ENCODE data around the gene AGAP1. TPM values are rescaled to one million over a fixed set of nuclear protein-coding genes. Genes with fewer than 3 reads are reported as not detected.
"Not testable (repeated sequence)": the region's sequence is repeated elsewhere in the genome, so short reads cannot be mapped to it uniquely, and the experiment has no call there.

Gene AGAP1
- total RNA-seq, 2 experiments from 2014 or later, result 2.2 TPM

DNA sequence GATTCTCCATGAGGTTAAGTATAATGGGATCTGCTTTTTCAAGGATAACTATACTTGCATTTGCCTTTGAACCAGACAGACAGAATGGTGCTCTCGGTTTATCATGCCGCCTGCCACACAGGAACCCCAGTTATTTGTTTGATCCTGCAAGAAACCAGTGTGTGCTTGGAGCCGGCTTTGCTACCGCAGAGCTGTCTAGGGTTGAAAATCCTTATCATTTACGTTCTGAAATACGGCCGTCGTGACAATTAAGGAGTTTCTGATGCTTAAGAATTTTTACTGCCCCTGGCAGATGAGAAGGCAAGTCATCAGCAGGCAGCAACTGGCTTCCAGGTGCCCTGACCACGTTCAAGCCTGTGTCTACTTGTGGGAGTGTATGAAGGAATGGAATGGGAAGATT is 562.3 kb downstream of the AGAP1 start:
- peaks cover 33% of the 10 kb centered on the region for H3K27me3 Mint-ChIP-seq
- ATAC-seq (no peak), DNase-seq (no peak)
- H3K4me3 Mint-ChIP-seq, result no peak overlapping the region
- H3K36me3 Mint-ChIP-seq (ENCODE audit: low read depth), result no peaks in the 10 kb centered on the region
- POLR2A ChIA-PET, result no interaction called here
- no peak overlapping the region for H3K27ac Mint-ChIP-seq
- peaks cover 2% of the 10 kb centered on the region for H3K4me1 Mint-ChIP-seq
- CTCF ChIA-PET, result no interaction called here
- intact Hi-C loops (cut with DNase I, micrococcal nuclease), result no loop called here
- peaks cover 2% of the 10 kb centered on the region for H3K9me3 Mint-ChIP-seq (ENCODE audit: low read depth)

DNA sequence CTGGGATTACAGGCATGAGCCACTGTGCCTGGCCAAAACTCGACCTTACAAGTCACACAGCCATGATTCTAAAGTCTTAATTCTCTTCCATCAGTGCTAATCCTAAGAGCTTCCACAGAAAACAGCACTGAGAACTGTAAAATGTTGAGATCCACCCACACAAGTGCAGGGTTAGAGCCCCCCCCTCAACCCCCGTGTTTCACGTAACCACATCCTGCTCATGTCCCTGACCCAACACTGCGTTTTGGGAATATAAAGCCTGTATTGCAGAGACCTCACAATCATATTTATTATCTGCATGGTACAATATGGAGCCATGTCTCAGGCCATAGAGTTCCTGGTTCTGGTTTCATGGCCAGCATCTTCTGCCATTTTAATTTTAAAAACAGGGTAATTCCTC is 563.5 kb downstream of the AGAP1 start:
- Mint-ChIP-seq H3K36me3 (ENCODE audit: low read depth) (no peaks in the 10 kb centered on the region), H3K9me3 (ENCODE audit: low read depth) (peaks cover 2% of the 10 kb centered on the region)

DNA sequence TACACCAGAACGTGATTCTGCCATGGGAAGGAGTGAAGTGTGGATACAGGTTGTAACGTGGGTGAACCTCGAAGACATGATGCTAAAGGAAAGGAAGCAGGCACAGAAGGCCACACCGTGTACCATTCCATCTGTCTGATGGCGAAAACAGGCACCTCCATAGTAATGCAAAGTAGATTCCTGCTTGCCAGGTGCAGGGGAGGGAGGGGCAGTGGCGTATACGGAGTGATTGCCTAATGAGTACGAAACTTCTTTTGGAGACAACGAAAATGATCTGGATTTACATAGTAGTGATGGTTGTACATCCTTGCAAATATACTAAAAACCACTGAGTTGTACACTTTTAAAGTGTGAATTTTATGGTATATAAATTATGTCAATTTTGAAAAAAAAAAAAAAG is 567.7 kb downstream of the AGAP1 start:
- POLR2A ChIA-PET, result no interaction called here
- Mint-ChIP-seq H3K4me1 (no peaks in the 10 kb centered on the region), H3K27ac (no peak overlapping the region), H3K9me3 (ENCODE audit: low read depth) (peaks cover 2% of the 10 kb centered on the region), H3K4me3 (no peak overlapping the region), H3K27me3 (peaks cover 9% of the 10 kb centered on the region), H3K36me3 (ENCODE audit: low read depth) (no peaks in the 10 kb centered on the region)
- ATAC-seq, result no peak
- intact Hi-C loops (cut with DNase I, micrococcal nuclease), result no loop called here
- CTCF ChIA-PET, result no interaction called here
- DNase-seq, result no peak

More for the DNA sequence above, 563.5 kb downstream of the AGAP1 start:
- CTCF ChIA-PET, result no interaction called here
- no peak overlapping the region for H3K4me3 Mint-ChIP-seq
- H3K27me3 Mint-ChIP-seq, result peaks cover 33% of the 10 kb centered on the region
- peaks cover 2% of the 10 kb centered on the region for H3K4me1 Mint-ChIP-seq
- POLR2A ChIA-PET, result no interaction called here
- no peak overlapping the region for H3K27ac Mint-ChIP-seq
- DNase-seq (no peak), ATAC-seq (no peak)
- intact Hi-C loops (cut with DNase I, micrococcal nuclease), result no loop called here

DNA sequence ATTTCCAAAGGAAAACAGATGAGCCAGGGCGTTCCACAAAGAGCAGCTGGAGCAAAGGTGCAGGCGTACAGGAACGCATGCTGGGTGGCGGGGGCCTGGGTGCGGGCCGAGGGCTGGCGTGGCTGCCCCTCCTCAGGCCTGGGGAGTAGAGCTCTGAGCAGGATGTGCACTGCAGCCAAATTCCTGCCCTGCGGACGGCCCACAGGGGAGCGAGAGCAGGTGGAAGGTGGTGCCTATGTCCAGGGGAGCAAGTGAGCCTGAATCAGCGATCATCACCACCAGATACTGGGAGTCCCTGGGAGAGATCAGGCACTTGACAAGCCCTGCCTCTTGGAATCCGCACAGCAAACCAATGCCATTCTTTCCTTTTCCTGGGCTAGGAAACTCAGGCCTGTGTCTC is 568.1 kb downstream of the AGAP1 start:
- POLR2A ChIA-PET, result no interaction called here
- Mint-ChIP-seq H3K4me1 (no peaks in the 10 kb centered on the region), H3K4me3 (no peak overlapping the region), H3K27me3 (peaks cover 9% of the 10 kb centered on the region), H3K9me3 (ENCODE audit: low read depth) (peaks cover 2% of the 10 kb centered on the region), H3K36me3 (ENCODE audit: low read depth) (no peaks in the 10 kb centered on the region), H3K27ac (no peak overlapping the region)
- ATAC-seq, result no peak
- CTCF ChIA-PET, result no interaction called here
- DNase-seq, result no peak
- intact Hi-C loops (cut with DNase I, micrococcal nuclease), result no loop called here

DNA sequence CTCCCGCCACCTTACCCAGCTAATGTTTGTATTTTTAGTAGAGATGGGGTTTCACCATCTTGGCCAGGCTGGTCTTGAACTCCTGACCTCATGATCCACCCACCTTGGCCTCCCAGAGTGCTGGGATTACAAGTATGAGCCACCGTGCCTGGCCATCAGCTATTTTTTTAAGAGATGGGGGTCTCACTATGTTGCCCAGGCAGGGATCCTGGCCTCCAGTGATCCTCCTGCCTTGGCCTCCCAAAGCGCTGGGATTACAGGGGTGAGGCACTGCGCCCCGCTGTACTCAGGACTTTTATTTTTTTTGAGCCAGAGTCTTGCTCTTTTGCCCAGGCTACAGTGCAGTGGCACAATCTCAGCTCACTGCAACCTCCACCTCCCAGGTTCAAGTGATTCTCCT is 569.0 kb downstream of the AGAP1 start:
- H3K9me3 Mint-ChIP-seq (ENCODE audit: low read depth); H3K4me3 Mint-ChIP-seq; DNase-seq; ATAC-seq; H3K36me3 Mint-ChIP-seq (ENCODE audit: low read depth); CTCF ChIA-PET; POLR2A ChIA-PET; H3K27ac Mint-ChIP-seq; H3K4me1 Mint-ChIP-seq; intact Hi-C loops (cut with DNase I, micrococcal nuclease): not testable (repeated sequence)
- peaks cover 12% of the 10 kb centered on the region for H3K27me3 Mint-ChIP-seq

DNA sequence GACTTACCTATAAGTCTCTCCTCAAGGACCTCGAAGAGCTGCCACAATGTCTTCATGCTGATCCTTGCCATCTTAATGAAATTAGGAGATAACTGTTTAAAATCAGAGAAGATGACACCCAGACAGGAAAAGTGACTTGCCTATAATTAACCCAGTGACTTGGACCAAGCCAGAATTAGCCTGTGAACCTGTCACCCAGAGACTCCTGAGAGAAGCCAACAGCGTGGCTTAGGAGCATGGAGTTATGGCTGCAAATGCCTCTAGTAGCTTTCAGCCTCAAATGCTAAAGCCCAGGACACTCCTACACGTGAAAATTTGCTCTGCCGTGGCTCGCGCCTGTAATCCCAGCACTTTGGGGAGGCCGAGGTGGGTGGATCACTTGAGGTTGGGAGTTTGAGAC is 570.2 kb downstream of the AGAP1 start:
- Mint-ChIP-seq H3K27ac (no peak overlapping the region), H3K36me3 (ENCODE audit: low read depth) (no peaks in the 10 kb centered on the region), H3K9me3 (ENCODE audit: low read depth) (no peaks in the 10 kb centered on the region), H3K4me3 (no peak overlapping the region), H3K4me1 (no peaks in the 10 kb centered on the region), H3K27me3 (peaks cover 10% of the 10 kb centered on the region)
- no peak for DNase-seq
- ChIA-PET CTCF (interaction anchor here (0.8 kb wide), 1 partner anchor 39 kb away, joined by 3 read pairs; no protein-coding TSS in a partner anchor), POLR2A (interaction anchor here (0.6 kb wide), 1 partner anchor 110 kb away, joined by 3 read pairs; no protein-coding TSS in a partner anchor)
- no peak for ATAC-seq
- intact Hi-C loops (cut with DNase I, micrococcal nuclease), result no loop called here

DNA sequence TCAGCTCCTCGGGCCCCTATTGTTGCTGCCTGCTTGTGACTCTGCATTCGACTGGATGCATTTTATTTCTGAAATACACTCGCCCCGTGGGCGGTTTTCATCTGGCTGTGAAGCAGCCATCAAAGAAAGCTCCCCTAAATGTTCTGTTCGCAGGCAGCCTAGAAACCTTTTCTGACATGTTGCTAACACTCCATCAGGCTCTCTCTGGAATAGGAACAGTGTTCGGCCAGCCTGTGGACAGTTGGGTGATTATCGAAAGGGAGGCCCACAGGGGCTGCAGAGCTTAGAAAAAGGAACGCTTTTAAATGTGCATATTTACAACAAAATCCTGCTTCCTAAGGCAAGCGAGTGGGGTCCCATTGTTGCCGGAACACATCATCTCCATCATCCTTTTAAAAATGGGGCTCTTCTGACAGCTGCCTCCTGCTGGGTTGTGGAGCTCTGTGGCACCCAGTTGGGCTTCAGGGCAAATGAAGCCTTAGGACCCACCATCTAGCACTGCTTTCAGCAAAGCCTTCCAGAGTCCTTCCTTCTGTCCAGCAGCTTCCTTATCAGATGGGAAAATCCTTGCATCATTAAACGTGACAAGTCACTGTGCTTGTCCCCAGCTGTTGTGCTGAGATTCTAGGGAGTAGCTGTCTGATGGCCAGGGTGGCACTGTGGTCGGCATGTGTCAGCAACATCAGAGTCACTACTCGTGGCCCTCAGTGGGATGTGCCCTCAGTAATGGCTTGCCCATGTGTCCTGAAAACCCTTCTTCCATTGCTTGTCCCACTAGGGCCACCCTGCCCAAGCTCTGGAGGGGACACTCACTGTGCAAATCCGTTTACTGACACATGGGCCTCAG is 571.7 kb downstream of the AGAP1 start:
- H3K9me3 Mint-ChIP-seq (ENCODE audit: low read depth), result no peaks in the 10 kb centered on the region
- no peak for ATAC-seq
- peaks cover 10% of the 10 kb centered on the region for H3K27me3 Mint-ChIP-seq
- H3K4me3 Mint-ChIP-seq, result no peak overlapping the region
- no peaks in the 10 kb centered on the region for H3K36me3 Mint-ChIP-seq (ENCODE audit: low read depth)
- no peak overlapping the region for H3K27ac Mint-ChIP-seq
- no peaks in the 10 kb centered on the region for H3K4me1 Mint-ChIP-seq
- intact Hi-C loops (cut with DNase I, micrococcal nuclease), result no loop called here
- ChIA-PET POLR2A (no interaction called here), CTCF (no interaction called here)
- no peak for DNase-seq

DNA sequence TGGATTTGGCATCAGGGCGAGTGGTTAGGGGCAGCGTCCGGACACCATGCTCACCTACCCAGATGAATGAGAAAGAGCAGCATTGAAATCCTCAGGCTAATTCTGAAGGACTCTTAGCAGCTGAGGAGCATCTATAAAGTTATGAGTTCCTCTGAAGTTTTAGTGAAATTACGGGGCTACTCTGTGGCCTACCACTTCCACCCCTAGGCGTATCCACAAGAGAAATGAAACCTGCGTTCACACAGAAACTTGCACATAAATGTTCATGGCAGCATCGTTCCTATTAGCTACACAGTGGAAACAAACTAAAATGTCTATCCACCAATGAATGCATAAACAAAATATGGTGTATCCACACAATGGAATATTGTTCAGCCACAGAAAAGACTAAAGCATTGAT is 576.4 kb downstream of the AGAP1 start:
- ChIA-PET CTCF (no interaction called here), POLR2A (no interaction called here)
- no peaks in the 10 kb centered on the region for H3K4me1 Mint-ChIP-seq
- H3K27ac Mint-ChIP-seq, result no peak overlapping the region
- DNase-seq, result no peak
- H3K36me3 Mint-ChIP-seq (ENCODE audit: low read depth), result no peaks in the 10 kb centered on the region
- intact Hi-C loops (cut with DNase I, micrococcal nuclease), result no loop called here
- H3K27me3 Mint-ChIP-seq, result peaks cover 3% of the 10 kb centered on the region
- no peaks in the 10 kb centered on the region for H3K9me3 Mint-ChIP-seq (ENCODE audit: low read depth)
- H3K4me3 Mint-ChIP-seq, result no peak overlapping the region
- ATAC-seq, result no peak

DNA sequence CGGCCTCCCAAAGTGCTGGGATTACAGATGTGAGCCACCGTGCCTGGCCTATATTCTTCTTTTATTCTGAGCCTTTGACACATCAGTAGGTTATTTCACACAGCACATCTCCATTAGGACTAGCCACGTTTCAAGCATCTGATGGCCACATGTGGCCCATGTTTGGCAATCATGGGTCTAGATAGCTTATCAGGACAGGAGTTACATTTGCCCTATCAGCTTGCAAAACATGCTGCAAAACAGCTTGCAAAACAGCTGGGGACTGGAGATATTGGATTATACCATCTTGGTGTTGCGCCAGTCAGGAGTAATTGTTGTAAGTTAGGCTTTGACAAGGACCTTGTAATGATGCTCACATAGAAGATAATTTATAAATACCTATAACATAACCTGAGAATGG is 579.4 kb downstream of the AGAP1 start:
- ATAC-seq (no peak), DNase-seq (no peak)
- POLR2A ChIA-PET, result no interaction called here
- Mint-ChIP-seq H3K36me3 (ENCODE audit: low read depth) (no peaks in the 10 kb centered on the region), H3K27ac (no peak overlapping the region), H3K9me3 (ENCODE audit: low read depth) (no peaks in the 10 kb centered on the region), H3K4me3 (no peak overlapping the region), H3K27me3 (no peaks in the 10 kb centered on the region), H3K4me1 (no peaks in the 10 kb centered on the region)
- CTCF ChIA-PET, result no interaction called here
- intact Hi-C loops (cut with DNase I, micrococcal nuclease), result no loop called here

DNA sequence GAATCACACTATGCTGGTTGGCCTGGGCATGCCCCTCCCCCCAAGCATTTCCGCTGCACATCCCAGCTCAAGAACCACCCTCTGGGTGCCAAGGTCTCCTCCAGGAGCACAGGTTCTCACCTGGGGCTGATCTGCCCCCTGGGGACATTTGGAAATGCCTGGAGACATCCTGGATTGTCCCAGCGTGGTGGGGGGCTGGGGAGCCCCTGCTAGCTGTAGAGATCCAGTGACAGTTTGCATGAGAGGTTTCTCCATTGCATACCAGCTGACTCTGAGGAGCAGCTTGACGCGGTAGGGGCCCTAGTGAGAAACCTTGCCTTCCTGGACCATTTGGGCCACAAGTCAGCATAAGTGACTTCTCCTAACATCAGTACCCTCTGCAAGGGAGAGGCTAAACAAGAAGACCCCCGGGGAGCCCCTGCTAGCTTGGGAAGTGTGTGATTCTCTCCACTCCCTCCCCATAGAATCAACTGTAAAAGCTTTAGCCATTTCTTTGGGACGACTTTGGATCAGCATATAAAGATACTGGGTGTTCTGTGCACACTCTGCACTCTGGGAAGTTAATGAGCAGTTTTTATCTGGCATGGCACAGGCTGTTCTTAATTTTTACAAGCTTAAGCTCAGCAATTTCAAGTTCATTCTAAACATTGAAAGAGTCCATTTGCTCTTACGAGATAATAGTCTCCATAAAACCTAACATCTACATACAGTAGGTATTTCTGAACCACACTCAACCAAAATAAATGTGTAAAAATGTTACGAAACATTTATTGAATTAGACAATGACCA is 580.2 kb downstream of the AGAP1 start:
- no peak overlapping the region for H3K27ac Mint-ChIP-seq
- H3K9me3 Mint-ChIP-seq (ENCODE audit: low read depth), result no peaks in the 10 kb centered on the region
- intact Hi-C loops (cut with DNase I, micrococcal nuclease), result no loop called here
- ChIA-PET POLR2A (no interaction called here), CTCF (no interaction called here)
- DNase-seq (no peak), ATAC-seq (no peak)
- no peak overlapping the region for H3K4me3 Mint-ChIP-seq
- no peaks in the 10 kb centered on the region for H3K4me1 Mint-ChIP-seq
- H3K36me3 Mint-ChIP-seq (ENCODE audit: low read depth), result no peaks in the 10 kb centered on the region
- H3K27me3 Mint-ChIP-seq, result no peaks in the 10 kb centered on the region

DNA sequence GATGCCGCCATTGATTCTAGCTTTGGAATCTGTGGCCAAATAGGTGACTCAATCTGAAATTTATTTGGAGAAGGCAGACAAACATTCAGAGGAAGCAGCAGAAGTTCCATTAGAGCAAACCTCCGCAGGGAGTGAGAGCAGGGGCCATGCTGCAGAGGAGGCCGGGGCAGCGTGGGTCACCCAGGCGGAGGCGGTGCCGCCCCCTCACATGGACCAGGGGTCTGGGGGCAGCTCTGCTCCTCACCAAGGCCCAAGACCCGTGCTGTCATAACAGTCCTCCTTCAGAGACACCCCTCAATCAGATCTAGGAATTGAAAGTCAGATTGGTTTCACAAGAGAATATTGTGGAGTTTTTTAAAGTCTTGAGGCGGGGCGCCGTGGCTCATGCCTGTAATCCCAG is 582.0 kb downstream of the AGAP1 start:
- ChIA-PET POLR2A (no interaction called here), CTCF (no interaction called here)
- Mint-ChIP-seq H3K9me3 (ENCODE audit: low read depth) (no peaks in the 10 kb centered on the region), H3K4me1 (no peaks in the 10 kb centered on the region), H3K4me3 (no peak overlapping the region), H3K27ac (no peak overlapping the region), H3K36me3 (ENCODE audit: low read depth) (no peaks in the 10 kb centered on the region), H3K27me3 (no peaks in the 10 kb centered on the region)
- ATAC-seq (no peak), DNase-seq (no peak)
- intact Hi-C loops (cut with DNase I, micrococcal nuclease), result no loop called here
